ENCODE data around the gene MYO16. TPM values are rescaled to one million over a fixed set of nuclear protein-coding genes. Genes with fewer than 3 reads are reported as not detected.

The MYO16 gene
- total RNA-seq, 1 donor from 2014 or later: 0.04 TPM

GRCh38 chr13:109158383-109158782, 529.0 kb downstream of the MYO16 start:
- ATAC-seq: no peak

GRCh38 chr13:109159650-109160309, 530.4 kb downstream of the MYO16 start:
- ATAC-seq: no peak

- no peak for ATAC-seq
These were observed 530.9 kb downstream of the MYO16 start for GRCh38 chr13:109160357-109160756.

GRCh38 chr13:109160887-109161669, 531.7 kb downstream of the MYO16 start:
- ATAC-seq: peak; percentile 77

GRCh38 chr13:109162248-109163036, 533.0 kb downstream of the MYO16 start:
- peak; percentile 92 for ATAC-seq

- no peak for ATAC-seq
These were observed 533.6 kb downstream of the MYO16 start for GRCh38 chr13:109163037-109163379.

GRCh38 chr13:109165417-109165904, 536.0 kb downstream of the MYO16 start:
- ATAC-seq: no peak

GRCh38 chr13:109166804-109167203, 537.4 kb downstream of the MYO16 start:
- ATAC-seq: no peak

- ATAC-seq: no peak
These were observed 542.7 kb downstream of the MYO16 start for GRCh38 chr13:109172136-109172535.

GRCh38 chr13:109175666-109176065, 546.3 kb downstream of the MYO16 start:
- no peak for ATAC-seq

GRCh38 chr13:109180905-109181425, 551.6 kb downstream of the MYO16 start:
- ATAC-seq: no peak

- ATAC-seq: no peak
These were observed 553.5 kb downstream of the MYO16 start for GRCh38 chr13:109182777-109183465.

GRCh38 chr13:109191413-109191812, 562.0 kb downstream of the MYO16 start:
- no peak for ATAC-seq

- ATAC-seq: no peak
These were observed 562.9 kb downstream of the MYO16 start for GRCh38 chr13:109192306-109192705.

- ATAC-seq: no peak
These were observed 567.5 kb downstream of the MYO16 start for GRCh38 chr13:109196948-109197347.

- peak; percentile 97 for ATAC-seq
These were observed 569.2 kb downstream of the MYO16 start for GRCh38 chr13:109198585-109198984.

GRCh38 chr13:109199280-109199679, 569.9 kb downstream of the MYO16 start:
- no peak for ATAC-seq

GRCh38 chr13:109200556-109200955, 571.1 kb downstream of the MYO16 start:
- ATAC-seq: no peak

- no peak for ATAC-seq
These were observed 574.2 kb downstream of the MYO16 start for GRCh38 chr13:109203587-109203986.

GRCh38 chr13:109204252-109204651, 574.8 kb downstream of the MYO16 start:
- no peak for ATAC-seq

GRCh38 chr13:109204657-109205056, 575.2 kb downstream of the MYO16 start:
- ATAC-seq: no peak

- no peak for ATAC-seq
These were observed 575.9 kb downstream of the MYO16 start for GRCh38 chr13:109205315-109205714.
